HCEC 1CT (cell line): ENCODE data around the gene ATP10B.

ENCODE experiments used
- DNase-seq: peaks from one replicate; pipeline ENCODE4 v3.0.0-alpha.2; 2017

Gene ATP10B

GRCh38 chr5:160674901-160675300 is 177.1 kb downstream of the ATP10B start:
- DNase-seq = no peak

GRCh38 chr5:160672521-160672920 is 179.5 kb downstream of the ATP10B start:
- DNase-seq = no peak

- DNase-seq = no peak
These were observed 183.7 kb downstream of the ATP10B start for GRCh38 chr5:160668356-160668755.

GRCh38 chr5:160667160-160667559 is 184.9 kb downstream of the ATP10B start:
- DNase-seq = no peak

GRCh38 chr5:160665460-160665859 is 186.6 kb downstream of the ATP10B start:
- no peak for DNase-seq

GRCh38 chr5:160660132-160660531 is 191.9 kb downstream of the ATP10B start:
- no peak for DNase-seq

- DNase-seq = no peak
These were observed 194.2 kb downstream of the ATP10B start for GRCh38 chr5:160657622-160658458.

GRCh38 chr5:160657068-160657507 is 194.9 kb downstream of the ATP10B start:
- no peak for DNase-seq

GRCh38 chr5:160655717-160656116 is 196.3 kb downstream of the ATP10B start:
- DNase-seq = no peak

GRCh38 chr5:160651692-160652645 is 200.0 kb downstream of the ATP10B start:
- no peak for DNase-seq

GRCh38 chr5:160649304-160649703 is 202.7 kb downstream of the ATP10B start:
- no peak for DNase-seq

GRCh38 chr5:160646033-160646432 is 206.0 kb downstream of the ATP10B start:
- no peak for DNase-seq

- DNase-seq = no peak
These were observed 208.3 kb downstream of the ATP10B start for GRCh38 chr5:160643616-160644240.

GRCh38 chr5:160641405-160641804 is 210.6 kb downstream of the ATP10B start:
- DNase-seq = no peak

GRCh38 chr5:160640406-160640805 is 211.6 kb downstream of the ATP10B start:
- DNase-seq = no peak

GRCh38 chr5:160638161-160638742 is 213.8 kb downstream of the ATP10B start:
- no peak for DNase-seq

- DNase-seq = no peak
These were observed 214.5 kb downstream of the ATP10B start for GRCh38 chr5:160637357-160638090.

- no peak for DNase-seq
These were observed 216.3 kb downstream of the ATP10B start for GRCh38 chr5:160635663-160636062.

GRCh38 chr5:160635046-160635445 is 217.0 kb downstream of the ATP10B start:
- DNase-seq = no peak

GRCh38 chr5:160629003-160629402 is 223.0 kb downstream of the ATP10B start:
- DNase-seq = no peak

- DNase-seq = no peak
These were observed 223.4 kb downstream of the ATP10B start for GRCh38 chr5:160628619-160628968.
